ENCODE results near the gene PIGT. TPM values are rescaled to one million over a fixed set of nuclear protein-coding genes. Genes with fewer than 3 reads are reported as not detected.

Gene PIGT
- total and polyA plus RNA-seq, 2 of the 13 experiments (the other 11 are each of a cell fraction or from before 2014, with no cell fraction given) = 65.9 to 74.1 TPM

GRCh38 chr20:45436732-45437485, 21.0 kb downstream of the PIGT start (continued):
- TF ChIP-seq, protein P1, sequence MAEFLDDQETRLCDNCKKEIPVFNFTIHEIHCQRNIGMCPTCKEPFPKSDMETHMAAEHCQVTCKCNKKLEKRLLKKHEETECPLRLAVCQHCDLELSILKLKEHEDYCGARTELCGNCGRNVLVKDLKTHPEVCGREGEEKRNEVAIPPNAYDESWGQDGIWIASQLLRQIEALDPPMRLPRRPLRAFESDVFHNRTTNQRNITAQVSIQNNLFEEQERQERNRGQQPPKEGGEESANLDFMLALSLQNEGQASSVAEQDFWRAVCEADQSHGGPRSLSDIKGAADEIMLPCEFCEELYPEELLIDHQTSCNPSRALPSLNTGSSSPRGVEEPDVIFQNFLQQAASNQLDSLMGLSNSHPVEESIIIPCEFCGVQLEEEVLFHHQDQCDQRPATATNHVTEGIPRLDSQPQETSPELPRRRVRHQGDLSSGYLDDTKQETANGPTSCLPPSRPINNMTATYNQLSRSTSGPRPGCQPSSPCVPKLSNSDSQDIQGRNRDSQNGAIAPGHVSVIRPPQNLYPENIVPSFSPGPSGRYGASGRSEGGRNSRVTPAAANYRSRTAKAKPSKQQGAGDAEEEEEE (CRISPR knock-in tag; IDR thresholded peaks at IDR 0.05; ENCODE audit: borderline replicate concordance) = peak; percentile 85; the same call in 1 of the 2 replicates
- no peak; the same call in 1 of the 2 replicates for TF ChIP-seq MEIS2 (CRISPR knock-in tag; IDR thresholded peaks at IDR 0.05)
- TF ChIP-seq, protein P2, sequence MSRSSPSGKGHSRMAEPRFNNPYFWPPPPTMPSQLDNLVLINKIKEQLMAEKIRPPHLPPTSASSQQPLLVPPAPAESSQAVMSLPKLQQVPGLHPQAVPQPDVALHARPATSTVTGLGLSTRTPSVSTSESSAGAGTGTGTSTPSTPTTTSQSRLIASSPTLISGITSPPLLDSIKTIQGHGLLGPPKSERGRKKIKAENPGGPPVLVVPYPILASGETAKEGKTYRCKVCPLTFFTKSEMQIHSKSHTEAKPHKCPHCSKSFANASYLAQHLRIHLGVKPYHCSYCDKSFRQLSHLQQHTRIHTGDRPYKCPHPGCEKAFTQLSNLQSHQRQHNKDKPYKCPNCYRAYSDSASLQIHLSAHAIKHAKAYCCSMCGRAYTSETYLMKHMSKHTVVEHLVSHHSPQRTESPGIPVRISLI (CRISPR knock-in tag; IDR thresholded peaks at IDR 0.05; ENCODE audit: borderline replicate concordance) = no peak; the same call in 1 of the 2 replicates
- TF ChIP-seq, protein P3, sequence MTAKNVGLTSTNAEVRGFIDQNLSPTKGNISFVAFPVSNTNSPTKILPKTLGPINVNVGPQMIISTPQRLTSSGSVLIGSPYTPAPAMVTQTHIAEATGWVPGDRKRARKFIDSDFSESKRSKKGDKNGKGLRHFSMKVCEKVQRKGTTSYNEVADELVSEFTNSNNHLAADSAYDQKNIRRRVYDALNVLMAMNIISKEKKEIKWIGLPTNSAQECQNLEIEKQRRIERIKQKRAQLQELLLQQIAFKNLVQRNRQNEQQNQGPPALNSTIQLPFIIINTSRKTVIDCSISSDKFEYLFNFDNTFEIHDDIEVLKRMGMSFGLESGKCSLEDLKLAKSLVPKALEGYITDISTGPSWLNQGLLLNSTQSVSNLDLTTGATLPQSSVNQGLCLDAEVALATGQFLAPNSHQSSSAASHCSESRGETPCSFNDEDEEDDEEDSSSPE (CRISPR knock-in tag; IDR thresholded peaks at IDR 0.05) = peak; percentile 43; the same call in 1 of the 2 replicates
- TF ChIP-seq MYPOP (CRISPR knock-in tag; IDR thresholded peaks at IDR 0.05) = 0 out of 2 replicates have a peak, but pooled peaks have one; percentile 58
- TF ChIP-seq NFIB (CRISPR knock-in tag; IDR thresholded peaks at IDR 0.05; ENCODE audit: borderline replicate concordance) = no peak
- TF ChIP-seq ZNF614 (CRISPR knock-in tag; IDR thresholded peaks at IDR 0.05; ENCODE audit: borderline replicate concordance) = 0 out of 2 replicates have a peak, but pooled peaks have one; percentile 80
- TF ChIP-seq PHF21A (CRISPR knock-in tag; IDR thresholded peaks at IDR 0.05) = peak; percentile 92
- TF ChIP-seq IRF1 (CRISPR knock-in tag; IDR thresholded peaks at IDR 0.05; ENCODE audit: low read depth) = peak; percentile 94
- peak; percentile 55 for TF ChIP-seq ASH2L (IDR thresholded peaks at IDR 0.05; ENCODE audit: insufficient read length, low read depth, low read length)
- no peak for TF ChIP-seq LCORL (IDR thresholded peaks at IDR 0.05)
- TF ChIP-seq LCORL (CRISPR knock-in tag; IDR thresholded peaks at IDR 0.05) = peak; percentile 97
- no peak for TF ChIP-seq RBAK (CRISPR knock-in tag; IDR thresholded peaks at IDR 0.05)
- no peak; the same call in 1 of the 2 replicates for TF ChIP-seq POGZ (CRISPR knock-in tag; IDR thresholded peaks at IDR 0.05)
- peak; percentile 53; the same call in 1 of the 2 replicates for TF ChIP-seq ZSCAN9 (CRISPR knock-in tag; IDR thresholded peaks at IDR 0.05; ENCODE audit: borderline replicate concordance)
- TF ChIP-seq CENPX (CRISPR knock-in tag; IDR thresholded peaks at IDR 0.05) = no peak
- TF ChIP-seq ETV5 (CRISPR knock-in tag; IDR thresholded peaks at IDR 0.05; ENCODE audit: borderline replicate concordance) = peak; percentile 53; the same call in 1 of the 2 replicates
- no peak for TF ChIP-seq ZNF30 (CRISPR knock-in tag; IDR thresholded peaks at IDR 0.05)
- peak; percentile 99; the same call in 1 of the 2 replicates for TF ChIP-seq ZNF598 (CRISPR knock-in tag; IDR thresholded peaks at IDR 0.05; ENCODE audit: borderline replicate concordance)
- TF ChIP-seq NCOA5 (CRISPR knock-in tag; IDR thresholded peaks at IDR 0.05) = no peak
- TF ChIP-seq ZNF180 (CRISPR knock-in tag; IDR thresholded peaks at IDR 0.05; ENCODE audit: borderline replicate concordance, low read depth) = no peak

All from HepG2 (cell line).